Activated CD8-positive, alpha-beta T cell treated with anti-CD3 and anti-CD28 coated beads for 36 hours (primary cell): ENCODE measurements around the gene PHOSPHO2. TPM values are rescaled to one million over a fixed set of nuclear protein-coding genes. Genes with fewer than 3 reads are reported as not detected.

ENCODE experiments used
- ATAC-seq: fragments of 200-7000 bp; cut with Tn5 transposase; one replicate; pipeline ENCODE4 v1.10.0; 2021; ENCODE audit warnings: mild to moderate bottlenecking, moderate library complexity
- CTCF ChIA-PET: fragments of 350-600 bp; sonication (Branson Sonifier 250); formaldehyde crosslinking; loops from one replicate; lab custom pipeline; 2021; ENCODE audit warnings: antibody characterized with exemption; lab: Charles Lee
- POLR2A ChIA-PET: fragments of 350-600 bp; sonication (Branson Sonifier 250); formaldehyde crosslinking; loops from one replicate; lab custom pipeline; 2021; ENCODE audit warnings: antibody characterized with exemption; lab: Charles Lee
- DNase-seq: peaks from one replicate; pipeline ENCODE4 v3.0.0-alpha.2; 2020
- H3K27ac Mint-ChIP-seq: one replicate; pipeline ENCODE4 v1.8.0; 2021; ENCODE audit warnings: mild to moderate bottlenecking, mixed read lengths
- H3K27me3 Mint-ChIP-seq: one replicate; pipeline ENCODE4 v1.8.0; 2021; ENCODE audit warnings: mixed read lengths
- H3K36me3 Mint-ChIP-seq: one replicate; pipeline ENCODE4 v1.8.0; 2021; ENCODE audit warnings: low read depth, mixed read lengths
- H3K4me1 Mint-ChIP-seq: one replicate; pipeline ENCODE4 v1.8.0; 2021; ENCODE audit warnings: low read depth, mixed read lengths
- H3K4me3 Mint-ChIP-seq: one replicate; pipeline ENCODE4 v1.8.0; 2021; ENCODE audit warnings: mild to moderate bottlenecking, moderate library complexity, mixed read lengths
- H3K9me3 Mint-ChIP-seq: one replicate; pipeline ENCODE4 v1.8.0; 2021; ENCODE audit warnings: mixed read lengths
- CTCF ChIP-seq: fragments of 200-600 bp; IDR thresholded peaks from one replicate; pipeline ENCODE4 v1.8.0; 2022; ENCODE audit warnings: antibody characterized with exemption, mild to moderate bottlenecking
- intact Hi-C: fragments of 100-400 bp; cut with micrococcal nuclease; formaldehyde crosslinking; loops from one replicate; pipeline ENCODE4 v1.10.0; 2022
- total RNA-seq, 2 experiments: library from RNA; stranded (reverse); gene quantifications; one replicate each; pipeline ENCODE4 v1.2.3, GENCODE V29; 2021

PHOSPHO2 gene
- total RNA-seq, 2 experiments from 2014 or later, result 3.2 to 3.9 TPM

- intact Hi-C loops, result no loop called here
- DNase-seq (no peak), ATAC-seq (no peak)
- H3K4me3 Mint-ChIP-seq, result no peak overlapping the region
- ChIA-PET CTCF (interaction anchor here (1.4 to 2.3 kb wide), 2 partner anchors 9 to 65 kb away, joined by 3 to 6 read pairs; partner anchors contain the start of genes CFAP210 and PHOSPHO2), POLR2A (interaction anchor here (0.5 to 0.7 kb wide), 2 partner anchors 85 to 179 kb away, joined by 3 to 4 read pairs; no protein-coding TSS in a partner anchor)
- H3K36me3 Mint-ChIP-seq, result peaks cover 17% of the 10 kb centered on the region
- H3K27ac Mint-ChIP-seq, result no peak overlapping the region
- no peaks in the 10 kb centered on the region for H3K4me1 Mint-ChIP-seq
- TF ChIP-seq CTCF, result no peak
- H3K9me3 Mint-ChIP-seq, result no peaks in the 10 kb centered on the region
- H3K27me3 Mint-ChIP-seq, result no peaks in the 10 kb centered on the region
Measured at GRCh38 chr2:169702996-169703395, 8.7 kb downstream of the PHOSPHO2 start.

- intact Hi-C loops, result no loop called here
- ChIA-PET POLR2A (interaction anchor here (1.7 kb wide), 1 partner anchor 10 kb away, joined by 4 read pairs; the partner anchor contains the start of genes CFAP210 and PHOSPHO2), CTCF (interaction anchor here (1.4 to 2.3 kb wide), 2 partner anchors 10 to 64 kb away, joined by 3 to 6 read pairs; partner anchors contain the start of genes CFAP210 and PHOSPHO2)
- ATAC-seq (no peak), DNase-seq (no peak)
- no peaks in the 10 kb centered on the region for H3K27me3 Mint-ChIP-seq
- no peak for TF ChIP-seq CTCF
- no peak overlapping the region for H3K4me3 Mint-ChIP-seq
- H3K27ac Mint-ChIP-seq, result no peak overlapping the region
- no peaks in the 10 kb centered on the region for H3K4me1 Mint-ChIP-seq
- H3K36me3 Mint-ChIP-seq, result peaks cover 10% of the 10 kb centered on the region
- no peaks in the 10 kb centered on the region for H3K9me3 Mint-ChIP-seq
Measured at GRCh38 chr2:169704160-169704708, 10.0 kb downstream of the PHOSPHO2 start.

GRCh38 chr2:169705927-169706326, 11.7 kb downstream of the PHOSPHO2 start:
- no peak for ATAC-seq
- Mint-ChIP-seq H3K4me3 (no peak overlapping the region), H3K9me3 (no peaks in the 10 kb centered on the region), H3K27ac (no peak overlapping the region), H3K36me3 (peaks cover 1% of the 10 kb centered on the region), H3K27me3 (no peaks in the 10 kb centered on the region), H3K4me1 (no peaks in the 10 kb centered on the region)
- DNase-seq, result no peak
- CTCF ChIA-PET, result interaction anchor here (1.1 to 1.2 kb wide), 2 partner anchors 33 to 212 kb away, joined by 3 read pairs; no protein-coding TSS in a partner anchor
- POLR2A ChIA-PET, result no interaction called here
- intact Hi-C loops, result no loop called here
- no peak for TF ChIP-seq CTCF

GRCh38 chr2:169707626-169708025, 13.4 kb downstream of the PHOSPHO2 start:
- POLR2A ChIA-PET, result no interaction called here
- ATAC-seq (no peak), DNase-seq (no peak)
- H3K27me3 Mint-ChIP-seq, result no peaks in the 10 kb centered on the region
- CTCF ChIA-PET, result no interaction called here
- no peak overlapping the region for H3K27ac Mint-ChIP-seq
- no peak overlapping the region for H3K4me3 Mint-ChIP-seq
- no peaks in the 10 kb centered on the region for H3K36me3 Mint-ChIP-seq
- H3K4me1 Mint-ChIP-seq, result no peaks in the 10 kb centered on the region
- H3K9me3 Mint-ChIP-seq, result no peaks in the 10 kb centered on the region
- no peak for TF ChIP-seq CTCF
- intact Hi-C loops, result no loop called here

- intact Hi-C loops, result no loop called here
- no peaks in the 10 kb centered on the region for H3K4me1 Mint-ChIP-seq
- no peaks in the 10 kb centered on the region for H3K36me3 Mint-ChIP-seq
- no peaks in the 10 kb centered on the region for H3K27me3 Mint-ChIP-seq
- ATAC-seq (no peak), DNase-seq (no peak)
- no peaks in the 10 kb centered on the region for H3K9me3 Mint-ChIP-seq
- POLR2A ChIA-PET, result no interaction called here
- CTCF ChIA-PET, result no interaction called here
- H3K27ac Mint-ChIP-seq, result no peak overlapping the region
- H3K4me3 Mint-ChIP-seq, result no peak overlapping the region
- TF ChIP-seq CTCF, result no peak
Measured at GRCh38 chr2:169709331-169709730, 15.1 kb downstream of the PHOSPHO2 start.
